ENCODE measurements around the gene TMEM9. TPM values are rescaled to one million over a fixed set of nuclear protein-coding genes. Genes with fewer than 3 reads are reported as not detected.

The TMEM9 gene
- total RNA-seq, 1 donor = 52.2 TPM

DNA sequence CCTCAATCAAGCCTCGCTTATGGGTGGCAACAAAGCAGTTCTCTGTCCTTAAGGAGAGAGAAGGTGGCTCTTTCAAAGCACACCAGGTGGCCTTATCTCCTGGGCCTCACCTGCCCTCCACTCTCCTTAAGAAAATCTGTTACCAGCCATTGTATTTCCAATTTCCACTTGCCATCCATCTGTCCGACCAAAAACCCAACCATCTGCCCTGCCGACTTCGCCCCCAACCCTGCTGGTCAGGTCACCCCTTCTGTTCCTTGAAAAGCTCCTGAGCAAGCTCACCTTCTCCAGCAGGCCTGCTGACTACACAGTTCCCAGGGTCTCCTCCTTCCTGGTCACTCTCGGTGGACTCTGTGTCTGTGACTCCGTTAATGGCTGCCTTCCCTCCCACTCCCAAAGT is 35.7 kb upstream of the TMEM9 start:
- DNase-seq (ENCODE audit: low read depth) = no peak
- TF ChIP-seq, protein P1, sequence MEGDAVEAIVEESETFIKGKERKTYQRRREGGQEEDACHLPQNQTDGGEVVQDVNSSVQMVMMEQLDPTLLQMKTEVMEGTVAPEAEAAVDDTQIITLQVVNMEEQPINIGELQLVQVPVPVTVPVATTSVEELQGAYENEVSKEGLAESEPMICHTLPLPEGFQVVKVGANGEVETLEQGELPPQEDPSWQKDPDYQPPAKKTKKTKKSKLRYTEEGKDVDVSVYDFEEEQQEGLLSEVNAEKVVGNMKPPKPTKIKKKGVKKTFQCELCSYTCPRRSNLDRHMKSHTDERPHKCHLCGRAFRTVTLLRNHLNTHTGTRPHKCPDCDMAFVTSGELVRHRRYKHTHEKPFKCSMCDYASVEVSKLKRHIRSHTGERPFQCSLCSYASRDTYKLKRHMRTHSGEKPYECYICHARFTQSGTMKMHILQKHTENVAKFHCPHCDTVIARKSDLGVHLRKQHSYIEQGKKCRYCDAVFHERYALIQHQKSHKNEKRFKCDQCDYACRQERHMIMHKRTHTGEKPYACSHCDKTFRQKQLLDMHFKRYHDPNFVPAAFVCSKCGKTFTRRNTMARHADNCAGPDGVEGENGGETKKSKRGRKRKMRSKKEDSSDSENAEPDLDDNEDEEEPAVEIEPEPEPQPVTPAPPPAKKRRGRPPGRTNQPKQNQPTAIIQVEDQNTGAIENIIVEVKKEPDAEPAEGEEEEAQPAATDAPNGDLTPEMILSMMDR (IDR thresholded peaks at IDR 0.05; ENCODE audit: insufficient read depth, low read depth, low read length) = no peak
- no peak overlapping the region for H3K4me3 ChIP-seq (ENCODE audit: low read depth, low read length)

DNA sequence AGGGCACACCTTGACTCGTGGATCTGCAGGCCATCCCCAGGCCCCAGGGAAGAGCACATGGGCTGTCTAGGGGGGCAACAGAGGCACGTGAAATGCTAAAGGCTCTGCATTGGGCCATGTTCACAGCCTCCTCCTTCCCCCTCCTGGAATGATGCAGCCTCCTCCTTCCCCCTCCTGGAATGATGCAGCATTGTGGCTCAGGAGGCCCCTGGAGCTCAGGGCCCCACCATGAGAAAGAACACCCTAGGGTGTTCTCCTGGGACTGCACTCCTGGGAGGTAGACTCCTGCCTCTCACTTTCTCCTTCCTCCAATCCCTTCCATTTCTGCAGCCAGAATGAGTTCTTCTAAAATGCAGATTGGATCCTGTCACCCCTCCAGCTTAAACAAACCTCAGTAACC is 34.8 kb upstream of the TMEM9 start:
- H3K4me3 ChIP-seq (ENCODE audit: low read depth, low read length) = no peak overlapping the region
- no peak for DNase-seq (ENCODE audit: low read depth)
- TF ChIP-seq, protein P1 (IDR thresholded peaks at IDR 0.05; ENCODE audit: insufficient read depth, low read depth, low read length) = no peak

DNA sequence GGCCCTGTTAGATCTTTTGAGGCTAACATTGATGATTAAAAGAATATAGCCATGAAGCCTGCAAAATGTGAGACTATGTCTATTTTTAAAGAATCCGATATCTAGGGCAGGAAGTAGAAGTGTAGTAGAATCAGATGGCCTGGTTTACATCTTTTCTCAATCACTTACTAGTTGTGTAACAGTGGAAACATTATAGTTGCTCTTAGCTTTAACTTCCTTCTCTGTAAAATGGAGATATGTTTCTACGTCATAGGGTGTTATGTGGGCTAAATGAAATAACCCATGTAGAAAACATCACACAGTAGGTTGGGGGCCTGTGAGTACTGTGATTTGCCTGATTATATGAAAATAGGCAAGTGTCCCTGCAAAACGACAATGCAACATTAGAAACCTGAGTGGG is 31.9 kb upstream of the TMEM9 start:
- TF ChIP-seq, protein P1 (IDR thresholded peaks at IDR 0.05; ENCODE audit: insufficient read depth, low read depth, low read length) = no peak

DNA sequence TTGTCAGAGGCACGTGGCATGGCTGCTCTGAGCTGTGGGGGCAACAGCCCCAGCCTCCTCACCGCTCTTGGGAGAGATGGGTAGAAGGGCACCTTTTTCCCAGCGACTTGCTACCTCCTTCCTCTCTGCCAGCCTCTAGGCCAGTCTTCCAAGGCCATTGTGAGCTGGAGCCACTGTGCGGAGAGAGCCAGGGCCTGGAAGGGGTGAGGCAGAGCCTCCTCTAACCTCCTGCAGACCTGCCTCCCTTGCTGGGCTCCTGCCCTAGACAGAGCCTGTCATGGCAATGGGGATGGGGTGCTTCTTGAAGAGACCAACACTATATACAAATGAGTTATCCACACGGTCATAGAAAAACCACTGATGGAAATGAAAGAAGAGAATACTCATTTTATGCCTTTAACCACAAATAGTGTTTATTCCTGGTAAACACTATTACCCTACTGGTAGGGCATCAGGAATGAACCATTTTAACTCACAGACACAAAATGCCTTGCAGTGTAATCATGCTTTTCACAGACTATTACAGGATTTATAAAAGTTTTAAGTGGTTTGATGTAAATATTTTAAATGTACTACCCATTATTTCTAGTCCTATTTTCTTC is 31.4 kb upstream of the TMEM9 start:
- no peak for DNase-seq (ENCODE audit: low read depth)
- TF ChIP-seq, protein P1 (IDR thresholded peaks at IDR 0.05; ENCODE audit: insufficient read depth, low read depth, low read length) = no peak
- no peak overlapping the region for H3K4me3 ChIP-seq (ENCODE audit: low read depth, low read length)

More for the DNA sequence above, 31.9 kb upstream of the TMEM9 start:
- DNase-seq (ENCODE audit: low read depth) = no peak
- no peak overlapping the region for H3K4me3 ChIP-seq (ENCODE audit: low read depth, low read length)

DNA sequence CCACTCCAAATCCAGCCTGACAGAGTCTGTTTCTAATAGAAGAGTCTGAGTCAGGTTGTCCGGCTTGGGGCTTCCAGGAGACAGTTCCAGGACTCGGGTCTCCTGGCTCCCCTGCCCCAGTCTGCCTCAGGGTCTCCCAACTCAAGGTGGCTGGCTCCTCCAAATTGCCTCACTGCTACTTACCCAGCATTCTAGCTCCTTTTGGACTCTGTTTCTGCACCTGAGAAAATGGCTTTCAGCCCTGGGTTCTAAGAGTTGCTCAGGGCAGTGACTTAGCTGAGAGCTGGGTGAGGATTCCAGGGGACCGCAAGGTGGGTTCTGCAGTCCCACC is 30.8 kb upstream of the TMEM9 start:
- no peak for DNase-seq (ENCODE audit: low read depth)
- no peak overlapping the region for H3K4me3 ChIP-seq (ENCODE audit: low read depth, low read length)
- TF ChIP-seq, protein P1 (IDR thresholded peaks at IDR 0.05; ENCODE audit: insufficient read depth, low read depth, low read length) = no peak

DNA sequence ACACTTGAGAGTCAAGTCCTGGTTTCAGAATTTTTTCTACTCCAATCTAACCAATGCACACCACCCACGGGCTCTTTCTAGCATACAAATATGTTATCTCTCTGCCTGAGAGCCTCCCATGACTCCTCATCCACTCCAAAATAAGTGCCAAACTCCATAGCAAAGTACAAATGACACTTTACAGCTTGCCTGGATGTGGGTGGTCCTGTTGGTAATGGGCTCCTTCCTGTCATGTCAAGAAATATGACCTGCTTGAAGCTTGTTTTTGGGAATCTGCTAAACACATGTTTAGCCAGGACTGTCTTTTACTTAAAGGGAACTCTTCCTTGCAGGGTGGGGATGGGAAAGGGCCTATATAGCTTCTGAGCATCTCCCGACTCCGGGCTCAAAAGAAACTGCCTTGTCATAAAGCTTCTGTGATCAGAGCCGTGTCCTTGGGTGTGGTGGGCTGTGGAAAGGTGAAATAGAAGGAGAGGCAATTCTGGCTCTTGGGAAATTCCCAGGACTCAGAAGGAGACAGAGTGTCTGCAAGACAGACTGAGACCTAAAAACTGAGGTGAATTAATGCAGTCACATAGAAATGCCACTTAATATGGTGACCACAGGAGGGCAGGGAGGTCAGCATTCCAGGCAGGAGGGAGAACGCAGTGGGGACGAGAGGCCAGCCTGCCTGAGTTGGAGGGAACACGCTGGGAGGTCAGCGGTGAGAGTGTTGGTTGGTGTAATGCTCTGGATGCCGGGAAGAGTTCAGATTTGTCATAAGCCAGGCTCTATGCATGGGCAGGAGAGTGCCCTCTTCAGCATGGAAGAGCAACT is 30.2 kb upstream of the TMEM9 start:
- TF ChIP-seq, protein P1 (IDR thresholded peaks at IDR 0.05; ENCODE audit: insufficient read depth, low read depth, low read length) = peak; percentile 73
- peak; percentile 78 for DNase-seq (ENCODE audit: low read depth)
- no peak overlapping the region for H3K4me3 ChIP-seq (ENCODE audit: low read depth, low read length)
